SH-SY5Y (cell line): Measurements from ENCODE around the gene ADPRHL1.

Source experiments
- GATA2 ChIP-seq: IDR thresholded peaks from 2 replicates; pipeline ENCODE4 v1.6.1; 2011; ENCODE audit warnings: mild to moderate bottlenecking, low read depth, low read length
- GATA3 ChIP-seq: IDR thresholded peaks from 2 replicates; pipeline ENCODE4 v1.6.1; 2011; ENCODE audit warnings: low read depth, mild to moderate bottlenecking, low read length, moderate library complexity

- TF ChIP-seq GATA3 (no peak), GATA2 (no peak)
Measured at GRCh38 chr13:113495494-113496210, 42.4 kb upstream of the ADPRHL1 start.
